Measurements from ENCODE around the gene OSBP2. TPM values are rescaled to one million over a fixed set of nuclear protein-coding genes. Genes with fewer than 3 reads are reported as not detected.

Gene OSBP2
- total and polyA plus RNA-seq, 10 of the 15 experiments (the other 5 are each of a cell fraction or from before 2014, with no cell fraction given), result 0.11 to 7.7 (median 3.6) TPM

- TF ChIP-seq PKNOX1 (IDR thresholded peaks at IDR 0.05), result no peak
These were observed 168.6 kb downstream of the OSBP2 start (continued) for GRCh38 chr22:30863081-30863833.

GRCh38 chr22:30864441-30865420 lies 170.1 kb downstream of the OSBP2 start:
- Histone ChIP-seq H4K20me1 (ENCODE audit: control insufficient read depth, insufficient read depth) (no peaks in the 10 kb centered on the region), H3K79me2 (ENCODE audit: control insufficient read depth, insufficient read depth, low read length) (no peaks in the 10 kb centered on the region), H3K4me2 (ENCODE audit: control insufficient read depth, insufficient read depth) (no peak overlapping the region), H3K9me3 (replicated peaks; ENCODE audit: control insufficient read depth, insufficient read depth, low read length) (no peaks in the 10 kb centered on the region), H3K36me3 (ENCODE audit: control insufficient read depth in 2 of 2, insufficient read depth in 2 of 2, low read length in 1 of 2) (no peaks in the 10 kb centered on the region), H3K4me3 (no peak overlapping the region), H3K27me3 (replicated peaks in 1 of 2; ENCODE audit: control insufficient read depth in 2 of 2, insufficient read depth in 2 of 2, low read length in 1 of 2) (no peaks in the 10 kb centered on the region), H3K9ac (ENCODE audit: control insufficient read depth, insufficient read depth, low read length) (no peak overlapping the region), H3K4me1 (ENCODE audit: control insufficient read depth, insufficient read depth, low read length) (no peaks in the 10 kb centered on the region), H2AFZ (ENCODE audit: control insufficient read depth, low read depth, low read length) (no peak overlapping the region), H3K27ac (ENCODE audit: control insufficient read depth, insufficient read depth) (no peak overlapping the region)
- intact Hi-C loops (cut with micrococcal nuclease; ENCODE audit: unreplicated experiment), result no loop called here
- RAD21 ChIA-PET (ENCODE audit: unreplicated experiment), result no interaction called here
- no peak for FAIRE-seq
- SMC1A ChIA-PET (ENCODE audit: uncharacterized antibody, unreplicated experiment), result no interaction called here
- 40% methylated on average over 13 of the region's 17 CpGs for WGBS (ENCODE audit: insufficient coverage, insufficient replicate concordance, low lambda C conversion rate, missing lambda C conversion rate)
- TF ChIP-seq E4F1 (IDR thresholded peaks at IDR 0.05; ENCODE audit: borderline replicate concordance, partially characterized antibody), result no peak
- TF ChIP-seq HSF1 (IDR thresholded peaks at IDR 0.05; ENCODE audit: low read depth, low read length), result no peak
- no peak for TF ChIP-seq SIN3A (IDR thresholded peaks at IDR 0.05; ENCODE audit: low read depth, low read length)
- TF ChIP-seq ATF7 (IDR thresholded peaks at IDR 0.05; ENCODE audit: low read depth), result no peak
- TF ChIP-seq NR2F1 (conservative IDR thresholded peaks at IDR 0.05), result no peak
- TF ChIP-seq HDGF (IDR thresholded peaks at IDR 0.05), result no peak
- TF ChIP-seq NFYA (IDR thresholded peaks at IDR 0.05; ENCODE audit: borderline replicate concordance, low read depth, low read length), result no peak
- TF ChIP-seq ZNF217 (IDR thresholded peaks at IDR 0.05), result no peak
- CTCF ChIA-PET, result no interaction called here
- BruUV-seq (replicated peaks), result no TSS peak
- POLR2A ChIA-PET, result no interaction called here
- in situ Hi-C loops (cut with MboI), result no loop called here
- ATAC-seq, result no peak
- no peak for DNase-seq (ENCODE audit: low read depth, low spot score)
